HG02571 (cell line): ENCODE results near the gene SCART1.
"Not testable (repeated sequence)": the region's sequence is repeated elsewhere in the genome, so short reads cannot be mapped to it uniquely, and the experiment has no call there.

Source experiments
- ATAC-seq: cut with Tn5 transposase; IDR thresholded peaks from one replicate; pipeline ENCODE4 v1.9.1; 2021; ENCODE audit warnings: mild to moderate bottlenecking, moderate library complexity; ENCODE audit not compliant: unreplicated experiment

Gene SCART1

DNA sequence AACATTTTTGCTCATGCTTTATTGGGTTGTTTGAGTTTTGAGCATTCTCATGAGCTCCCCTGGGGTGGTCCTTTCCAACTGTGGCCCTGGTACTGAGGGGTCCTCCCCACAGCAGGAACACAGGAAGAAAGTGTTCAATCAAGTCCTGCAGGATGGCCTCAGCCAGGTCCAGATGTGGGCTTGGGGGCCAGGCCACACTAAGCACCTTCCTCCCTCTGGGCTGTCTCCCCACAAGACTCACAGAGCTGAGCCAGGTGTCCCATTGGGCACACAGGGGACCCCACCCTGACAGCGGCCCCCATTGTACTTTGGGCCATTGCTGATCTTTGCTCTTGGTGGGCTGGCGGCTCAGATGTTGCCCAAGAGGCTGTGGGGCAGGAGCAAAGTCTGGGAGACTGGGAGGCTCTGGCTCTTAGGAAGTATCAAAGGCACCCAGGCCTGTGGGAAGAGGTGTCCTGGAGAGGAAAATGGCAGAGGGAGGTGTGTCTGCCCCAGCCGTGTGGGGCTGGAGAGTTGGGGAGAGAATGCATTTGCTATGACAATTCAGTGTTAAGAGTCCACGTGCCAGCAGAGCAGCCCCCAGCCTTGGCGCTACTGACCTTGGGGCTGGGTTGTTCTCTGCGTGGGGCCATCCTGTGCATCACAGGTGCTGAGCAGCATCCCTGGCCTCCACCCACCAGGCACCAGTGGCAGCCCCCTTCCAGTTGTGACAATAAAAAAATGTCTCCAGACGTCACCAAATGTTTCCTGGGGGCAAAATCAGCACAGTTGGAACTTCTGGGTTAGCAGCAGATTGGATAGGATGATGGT lies 17.8 kb downstream of the SCART1 start:
- ATAC-seq: no peak

DNA sequence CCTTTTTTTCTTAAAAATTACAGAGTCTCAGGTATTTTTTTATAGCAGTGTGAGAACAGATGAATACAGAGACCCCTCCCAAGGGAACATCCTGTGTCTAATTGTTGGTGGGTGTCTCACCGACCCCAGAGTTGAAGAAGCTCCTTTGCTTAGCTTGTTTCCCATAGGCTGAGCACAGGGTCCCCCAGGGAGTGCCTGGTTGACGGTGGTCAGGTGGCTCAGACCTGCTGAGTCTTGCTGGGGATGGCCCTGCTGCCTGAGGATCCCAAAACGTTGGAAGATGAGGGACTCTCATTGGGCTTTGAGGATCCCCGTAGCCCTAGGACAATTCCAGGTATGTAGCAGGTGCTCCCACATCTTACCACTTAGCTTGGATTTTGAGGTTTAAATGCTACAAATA lies 19.5 kb downstream of the SCART1 start:
- no peak for ATAC-seq

DNA sequence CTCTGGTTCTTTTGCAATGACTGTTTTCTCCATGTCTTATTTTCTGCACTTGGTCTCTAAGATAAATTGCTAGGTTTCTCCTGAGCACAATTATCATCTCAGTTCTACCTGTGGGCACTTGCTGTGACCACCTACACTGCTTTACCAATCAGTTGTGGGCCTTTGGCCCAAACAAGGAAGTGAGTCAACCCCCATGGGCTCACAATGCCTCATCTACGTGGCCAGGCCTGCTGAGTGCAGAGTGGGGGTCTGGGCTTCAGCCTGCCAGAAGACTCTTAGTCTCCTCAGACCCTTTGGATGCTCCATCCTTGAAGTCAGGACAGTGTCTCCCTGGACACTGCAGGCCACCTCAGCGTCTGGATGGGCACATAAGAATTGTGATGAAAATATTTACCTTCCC lies 20.3 kb downstream of the SCART1 start:
- no peak for ATAC-seq

DNA sequence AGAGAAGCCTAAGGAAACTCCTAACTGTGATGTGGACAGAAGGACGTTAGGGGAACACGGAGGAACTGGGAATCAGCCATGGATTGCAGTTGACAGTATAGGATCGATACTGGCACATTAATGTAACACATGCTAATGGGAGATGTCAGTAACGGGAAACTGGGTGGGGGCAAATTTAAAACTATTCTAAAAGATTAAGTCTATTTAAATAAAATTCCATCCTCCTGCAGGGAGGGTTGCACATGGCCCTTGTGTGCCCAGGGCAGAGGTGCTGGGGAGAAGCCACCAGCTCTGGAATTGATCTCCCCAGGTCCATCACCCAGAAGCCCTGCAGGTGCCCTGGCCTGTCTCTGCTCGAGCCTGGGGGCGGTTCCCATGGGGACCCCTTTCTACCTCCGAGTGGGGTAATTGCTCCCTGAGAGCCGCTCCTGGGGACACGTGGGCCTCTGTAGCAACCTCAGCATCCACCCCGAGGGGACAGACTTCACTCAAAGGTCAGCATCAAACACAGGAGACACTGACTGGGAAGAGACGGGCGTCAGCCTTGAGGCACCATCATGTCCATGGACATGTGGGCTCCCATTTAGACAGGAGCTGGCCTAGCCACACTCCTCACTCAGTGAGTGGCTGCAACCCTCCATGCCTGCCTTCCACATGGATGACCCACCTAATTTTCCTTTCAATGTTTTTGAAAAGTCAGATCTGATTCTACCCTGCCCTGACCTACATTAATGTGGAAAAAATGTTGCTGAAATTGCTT lies 21.1 kb downstream of the SCART1 start:
- no peak for ATAC-seq

DNA sequence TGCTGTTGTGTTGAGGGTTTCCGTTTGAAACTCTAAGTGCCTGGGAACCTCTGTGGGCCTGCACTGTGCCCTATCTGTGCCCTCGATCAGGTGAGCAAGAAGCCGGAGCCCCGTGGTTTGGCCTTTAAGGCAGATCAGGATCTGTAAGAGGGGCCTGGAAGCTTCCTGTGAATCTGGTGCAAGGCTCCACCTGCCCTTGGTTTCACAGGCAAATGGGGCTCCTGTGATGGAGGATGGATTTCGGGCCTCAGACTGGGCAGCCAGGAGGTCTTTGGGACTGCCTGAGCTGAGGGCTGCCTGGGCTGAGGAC lies 21.6 kb downstream of the SCART1 start:
- no peak for ATAC-seq

DNA sequence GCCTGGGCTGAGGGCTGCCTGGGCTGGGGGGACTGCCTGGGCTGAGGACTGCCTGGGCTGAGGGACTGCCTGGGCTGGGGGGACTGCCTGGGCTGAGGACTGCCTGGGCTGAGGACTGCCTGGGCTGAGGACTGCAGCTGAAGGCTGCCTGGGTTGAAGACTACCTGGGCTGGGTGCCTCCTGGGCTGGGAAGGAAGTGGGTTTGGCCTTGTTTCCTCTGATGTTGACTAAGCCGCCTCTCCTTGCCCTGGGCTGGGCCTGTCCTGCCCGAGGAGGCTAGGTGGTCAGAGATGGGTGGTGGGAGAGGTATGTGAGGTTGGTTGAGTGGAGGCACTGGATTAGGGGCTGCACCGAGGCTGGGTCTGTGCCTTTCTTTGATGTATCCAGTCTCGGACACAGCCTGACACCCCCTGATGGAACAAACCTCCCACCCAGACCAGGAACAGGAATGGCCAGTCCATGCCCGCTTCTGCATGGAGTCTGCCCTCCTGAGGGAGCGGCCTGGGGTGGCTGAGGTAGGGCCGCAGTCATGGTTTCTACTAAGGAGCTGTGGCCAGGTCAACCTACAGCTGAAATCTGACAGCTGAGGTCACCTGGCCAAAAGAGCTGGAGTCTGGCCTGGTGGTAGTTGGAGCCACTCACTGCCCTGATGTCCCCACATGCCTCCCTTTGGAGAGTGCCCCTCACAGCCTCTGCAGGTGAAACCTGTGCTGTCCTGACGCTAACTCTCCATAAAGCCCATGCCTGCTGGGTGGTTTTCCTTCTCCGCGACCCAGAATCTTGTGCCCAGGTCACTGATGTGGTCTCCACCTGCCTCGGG lies 22.3 kb downstream of the SCART1 start:
- ATAC-seq: no peak

DNA sequence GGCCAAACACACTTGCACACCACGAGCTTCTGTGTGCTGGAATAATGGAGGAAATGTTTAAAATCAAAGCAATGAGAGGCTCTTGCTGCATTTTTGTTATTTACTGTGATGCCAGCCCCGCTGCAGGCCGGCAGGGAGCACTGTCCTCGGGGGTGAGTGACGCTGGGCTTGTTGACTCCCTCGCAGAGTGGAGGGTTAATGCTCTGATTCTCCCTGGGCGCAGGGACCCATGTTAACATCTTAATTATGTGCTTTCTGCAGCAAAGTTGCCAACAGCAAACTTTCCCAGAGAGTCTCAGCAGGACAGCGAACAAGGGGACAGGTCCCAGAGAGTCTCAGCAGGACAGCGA lies 22.9 kb downstream of the SCART1 start:
- no peak for ATAC-seq

DNA sequence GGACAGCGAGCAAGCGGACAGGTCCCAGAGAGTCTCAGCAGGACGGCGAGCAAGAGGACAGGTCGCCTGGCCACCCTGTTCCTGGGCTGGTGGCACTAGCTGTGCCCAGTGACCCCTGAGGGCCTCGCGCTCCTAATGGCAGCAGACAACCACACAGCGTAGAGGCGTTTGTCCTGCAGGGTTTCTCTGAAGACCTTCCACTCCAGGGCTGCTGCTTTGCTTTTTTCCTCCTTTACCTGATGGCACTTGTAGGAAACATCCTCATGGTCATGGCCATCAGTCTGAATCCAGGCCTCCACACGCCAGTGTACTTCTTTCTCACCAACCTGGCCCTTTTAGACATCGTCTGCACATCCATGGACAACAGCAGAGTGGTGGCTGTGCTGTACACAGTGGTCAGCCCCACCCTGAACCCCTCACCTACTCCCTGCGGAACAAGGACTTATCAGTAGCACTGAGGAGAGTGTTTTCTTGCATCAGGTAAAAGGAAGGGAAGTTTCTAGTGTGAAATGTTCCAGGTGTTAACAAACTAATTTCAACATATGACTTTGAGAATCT lies 27.4 kb downstream of the SCART1 start:
- no peak for ATAC-seq

DNA sequence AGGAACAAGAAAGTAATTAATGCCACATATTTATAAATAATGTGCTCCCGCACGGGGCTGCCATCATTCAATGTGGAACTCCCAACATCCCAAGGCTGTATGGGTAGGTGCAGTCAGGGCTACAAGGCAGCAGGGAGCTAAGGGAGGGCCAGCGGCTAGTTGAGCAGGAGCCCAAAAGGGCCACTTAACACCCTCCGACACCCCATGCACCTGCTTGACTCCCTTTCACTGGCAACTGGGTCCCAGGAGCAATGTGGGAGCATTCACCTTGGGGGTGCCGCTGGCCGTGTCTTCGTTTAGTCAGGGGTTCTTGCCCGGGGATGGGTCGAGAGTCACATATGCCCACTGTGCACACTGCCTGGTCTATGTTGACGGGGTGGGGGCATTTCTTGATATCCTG lies 27.9 kb downstream of the SCART1 start:
- no peak for ATAC-seq

DNA sequence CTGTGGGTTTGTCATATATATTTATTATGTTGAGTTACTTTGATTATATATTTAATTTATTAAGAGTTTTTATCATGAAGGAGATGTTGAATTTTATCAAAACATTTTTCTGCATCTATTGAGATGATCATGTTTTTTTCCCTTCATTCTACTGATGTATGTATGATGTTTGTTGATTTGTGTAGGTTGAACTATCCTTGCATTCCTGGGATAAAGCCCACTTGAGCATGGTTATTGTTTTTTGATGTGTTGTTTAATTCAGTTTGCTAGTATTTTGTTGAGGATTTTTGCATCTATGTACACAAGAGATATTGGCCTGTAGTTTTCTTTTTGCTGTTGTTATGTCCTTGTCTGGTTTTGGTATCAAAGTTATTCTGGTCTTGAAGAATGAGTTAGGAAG lies 31.1 kb downstream of the SCART1 start:
- ATAC-seq: no peak

DNA sequence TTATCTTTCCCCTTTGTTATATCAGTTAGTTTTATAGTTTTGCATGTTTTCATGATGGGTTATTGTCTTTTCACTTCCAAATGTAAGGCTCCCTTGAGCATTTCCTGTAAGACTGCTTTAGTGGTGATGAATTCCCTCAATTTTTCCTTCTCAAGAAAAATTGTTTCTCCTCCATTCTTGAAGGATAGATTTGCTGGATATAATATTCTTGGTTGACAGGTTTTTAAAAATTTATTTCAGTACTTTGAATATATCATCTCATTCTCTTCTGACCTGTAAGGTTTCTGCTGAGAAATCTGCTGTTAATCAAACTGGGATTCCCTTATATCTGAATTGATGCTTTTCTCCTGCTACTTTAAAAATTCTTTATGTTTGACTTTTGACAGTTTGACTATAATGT lies 33.3 kb downstream of the SCART1 start:
- no peak for ATAC-seq

DNA sequence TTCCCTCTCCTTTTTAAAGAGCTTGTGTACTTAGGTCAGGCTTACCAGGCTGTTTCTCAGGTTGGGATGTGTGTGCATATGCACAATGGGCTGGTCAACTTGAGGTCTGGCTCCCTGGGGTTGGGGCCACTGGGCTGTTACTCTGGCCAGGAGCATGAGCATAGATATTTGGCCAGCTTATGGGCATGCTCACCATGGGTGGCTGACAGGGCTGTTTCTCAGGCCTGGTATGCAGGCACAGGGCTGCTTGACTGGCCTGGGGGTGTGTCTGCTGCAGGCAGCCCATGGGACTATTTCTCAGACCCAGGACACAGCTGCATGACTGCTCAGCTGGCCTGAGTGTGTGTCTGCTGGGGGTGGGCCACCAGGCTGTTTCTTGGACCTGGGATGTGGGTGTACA lies 34.6 kb downstream of the SCART1 start:
- ATAC-seq: no peak

DNA sequence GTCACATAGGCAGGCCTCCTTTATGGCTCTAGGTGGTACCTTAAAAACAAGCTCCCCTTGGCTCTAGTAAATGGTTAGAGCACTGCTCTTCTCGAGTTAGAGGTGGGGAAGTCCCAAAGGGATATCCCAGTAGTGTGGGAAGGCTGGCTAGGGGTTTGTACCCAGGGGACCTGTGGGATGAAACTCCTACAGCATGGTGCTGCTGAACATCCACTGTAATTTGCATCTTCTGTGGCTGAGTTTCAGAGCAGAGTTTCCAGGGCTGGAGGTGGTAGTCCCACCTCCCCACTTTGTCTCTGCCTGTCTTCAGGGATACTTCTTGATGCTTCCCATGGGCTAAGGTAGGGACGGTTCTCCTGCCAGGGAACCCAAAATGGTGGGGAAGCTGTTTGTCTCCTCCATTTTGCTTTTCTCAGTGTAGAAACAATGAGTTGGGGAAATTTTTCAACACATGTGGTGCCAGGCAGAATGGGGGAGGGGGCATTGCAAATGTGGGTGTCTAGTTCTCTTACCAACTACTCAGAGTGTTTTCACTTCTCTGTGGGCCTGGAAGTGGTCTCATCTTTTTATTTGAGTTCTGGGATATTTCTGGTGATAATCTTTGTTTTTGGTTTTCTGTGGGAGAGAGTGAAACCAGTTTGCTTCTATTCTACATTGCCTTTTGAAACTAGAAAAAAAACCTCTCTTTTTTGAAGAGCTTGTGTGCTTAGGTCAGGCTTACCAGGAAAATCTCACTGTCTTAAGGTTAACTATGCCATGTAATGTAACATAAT lies 36.3 kb downstream of the SCART1 start:
- ATAC-seq: no peak

DNA sequence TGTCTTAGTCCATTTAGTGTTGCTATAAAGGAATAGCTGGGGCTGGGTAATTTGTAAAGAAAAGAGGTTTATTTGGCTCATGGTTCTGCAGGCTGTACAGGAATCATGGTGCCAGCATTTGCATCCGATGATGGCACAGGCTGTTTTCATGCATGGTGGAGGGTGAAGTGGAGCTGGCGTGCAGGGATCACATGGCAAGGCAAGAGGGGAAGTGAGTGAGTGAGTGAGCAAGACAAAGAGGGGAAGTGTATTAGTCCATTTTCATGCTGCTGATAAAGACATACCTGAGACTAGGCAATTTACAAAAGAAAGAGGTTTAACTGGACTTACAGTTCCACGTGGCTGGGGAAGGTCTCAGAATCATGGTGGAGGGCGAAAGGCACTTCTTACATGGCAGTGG lies 39.8 kb downstream of the SCART1 start:
- not testable (repeated sequence) for ATAC-seq

DNA sequence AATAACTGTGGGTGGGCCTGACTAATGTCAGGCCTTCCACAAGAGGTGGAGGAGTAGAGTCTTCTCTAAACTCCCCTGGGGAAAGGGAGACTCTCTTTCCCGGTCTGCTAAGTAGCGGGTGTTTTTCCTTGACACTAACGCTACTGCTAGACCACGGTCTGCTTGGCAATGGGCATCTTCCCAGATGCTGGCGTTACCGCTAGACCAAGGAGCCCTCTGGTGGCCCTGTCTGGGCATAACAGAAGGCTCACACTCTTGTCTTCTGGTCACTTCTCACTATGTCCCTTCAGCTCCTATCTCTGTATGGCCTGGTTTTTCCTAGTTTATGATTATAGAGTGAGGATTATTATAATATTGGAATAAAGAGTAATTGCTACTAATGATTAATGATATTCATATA lies 43.6 kb downstream of the SCART1 start:
- ATAC-seq: not testable (repeated sequence)

DNA sequence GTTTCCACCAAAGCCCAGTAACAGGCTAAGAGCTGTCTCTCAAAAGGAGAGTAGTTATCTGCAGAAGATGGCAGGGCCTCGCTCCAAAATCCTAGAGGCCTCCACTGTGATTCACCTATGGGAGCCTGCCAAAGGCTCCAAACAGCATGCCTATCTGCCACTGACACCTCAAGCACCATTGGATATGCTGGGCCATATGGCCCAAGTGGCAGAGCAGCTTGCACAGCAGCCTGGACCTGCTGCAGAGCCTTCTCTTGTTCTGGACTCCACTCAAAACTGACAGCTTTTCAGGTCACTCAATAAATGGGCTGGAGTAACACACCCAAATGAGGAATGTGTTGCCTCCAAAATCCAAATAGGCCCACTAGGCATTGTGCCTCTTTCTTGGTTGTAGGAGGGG lies 45.4 kb downstream of the SCART1 start:
- ATAC-seq: not testable (repeated sequence)

DNA sequence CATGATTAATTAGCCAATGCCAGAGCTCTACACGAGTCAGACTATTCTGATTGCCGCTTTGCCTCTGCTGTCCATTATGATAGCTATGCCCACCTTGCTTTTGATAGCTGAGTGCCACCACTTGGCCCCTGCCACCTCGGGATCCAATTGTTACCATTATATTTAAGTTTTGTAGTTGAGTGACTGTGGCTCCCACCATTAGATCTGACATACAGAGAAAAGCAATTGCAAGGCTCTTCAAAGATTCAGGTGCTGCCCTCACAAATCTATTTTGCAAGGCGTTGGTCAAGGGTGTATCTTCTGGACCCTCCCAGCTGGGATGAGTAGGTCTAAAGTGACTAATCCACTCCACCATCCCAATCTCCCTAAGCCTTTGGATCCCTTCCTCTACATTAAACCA lies 47.2 kb downstream of the SCART1 start:
- not testable (repeated sequence) for ATAC-seq

DNA sequence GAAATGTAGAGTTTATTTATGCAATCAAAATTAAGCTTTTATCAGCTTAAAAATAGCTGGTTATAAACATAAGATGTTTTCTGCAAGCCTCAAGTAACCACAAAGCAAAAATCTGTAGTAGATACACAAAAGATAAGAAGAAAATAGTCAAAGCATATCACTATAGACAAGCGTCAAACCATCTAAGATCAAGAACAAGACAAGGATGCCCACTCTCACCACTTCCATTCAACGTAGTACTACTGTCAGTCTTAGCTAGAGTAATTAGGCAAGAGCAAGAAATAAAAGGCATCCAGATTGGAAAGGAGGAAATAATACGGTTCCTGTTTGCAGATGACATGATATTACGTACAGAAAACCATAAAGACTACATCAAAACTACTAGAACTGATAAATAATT lies 56.0 kb downstream of the SCART1 start:
- ATAC-seq: no peak

DNA sequence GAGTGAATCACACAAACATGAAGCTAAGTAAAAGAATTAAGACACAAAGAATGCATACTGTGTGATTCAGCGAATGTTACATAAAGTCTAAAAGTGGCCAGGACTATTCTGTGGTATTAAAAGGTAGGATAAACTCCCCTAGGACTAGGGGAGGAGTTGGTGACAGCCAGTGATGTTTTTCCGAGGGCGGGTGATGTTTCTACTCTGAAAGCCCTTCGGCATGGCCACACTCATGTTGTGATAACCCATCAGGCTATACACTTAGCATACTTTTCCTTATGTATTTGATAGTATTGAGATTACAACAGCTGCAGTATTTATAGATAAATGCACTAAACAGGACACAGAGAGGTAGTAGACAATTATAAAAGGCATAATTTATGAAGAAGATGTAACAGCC lies 57.7 kb downstream of the SCART1 start:
- ATAC-seq: no peak

DNA sequence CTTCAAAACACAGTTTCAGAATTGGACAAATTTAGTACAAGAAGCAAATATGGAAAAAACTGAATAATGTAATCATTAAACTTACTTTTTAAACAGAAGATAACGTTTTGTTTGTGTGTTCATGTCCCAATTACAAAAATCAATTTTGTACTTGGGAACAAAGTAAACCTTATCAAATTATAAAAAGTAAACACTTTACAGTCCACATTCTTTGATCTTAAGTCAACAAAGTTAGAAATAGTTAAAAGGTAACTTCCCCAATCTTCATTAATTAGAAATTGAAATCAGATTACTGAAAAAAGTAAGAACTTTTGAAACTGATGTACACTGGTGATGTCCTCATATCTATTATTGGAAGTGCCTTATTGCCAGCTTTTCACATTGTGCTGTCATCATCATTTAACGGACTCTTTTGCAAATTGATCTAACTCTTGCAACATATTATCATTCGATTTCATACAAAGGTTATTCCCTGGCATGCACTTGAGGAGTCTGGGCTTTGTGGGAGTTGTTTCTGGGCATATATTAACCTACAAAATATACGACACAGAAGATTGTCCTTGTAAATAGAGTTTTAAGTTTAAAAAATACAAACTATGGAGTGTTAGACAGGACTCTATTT lies 58.3 kb downstream of the SCART1 start:
- no peak for ATAC-seq
